K562 (cell line): Measurements from ENCODE around the gene CDH7. TPM values are rescaled to one million over a fixed set of nuclear protein-coding genes. Genes with fewer than 3 reads are reported as not detected.

Experiments
- ATAC-seq: fragments of 200-7000 bp; cut with Tn5 transposase; 3 replicates; pipeline ENCODE4 v1.9.1; 2020; ENCODE audit warnings: moderate library complexity
- BruUV-seq: library from RNA; stranded (reverse); fragments of 400-500 nt; replicated peaks from 2 replicates; lab custom pipeline; 2021; lab: Mats Ljungman, UMichigan
- CTCF ChIA-PET: fragments of 300-600 bp; formaldehyde crosslinking; extraction: SDS; loops from one replicate; lab custom pipeline; 2021; ENCODE audit warnings: low intra/inter-chr PET ratio; lab: Yijun Ruan, JAX
- POLR2A ChIA-PET: fragments of 300-600, 350-650 bp; sonication (Branson Sonifier 250); formaldehyde crosslinking; extraction: SDS; loops from one replicate; lab custom pipeline; 2021; ENCODE audit warnings: antibody characterized with exemption, inconsistent platforms; lab: Yijun Ruan, JAX
- DNase-seq, 4 experiments: peaks; one replicate each; pipeline versions ENCODE4 v3.0.0 to v3.0.0-alpha.2; 2011 to 2018; ENCODE audit warnings: low spot score in 3 of 4, mixed read lengths in 3 of 4; ENCODE audit errors: extremely low read depth in 1 of 4
- FAIRE-seq: peaks from 2 replicates; lab custom pipeline; 2011; peaks lifted over from hg19 to GRCh38; lab: Jason Lieb, UNC
- H2AFZ ChIP-seq: 2 replicates; pipeline ENCODE4 v1.6.0; 2011; ENCODE audit warnings: low read depth, low read length, control low read depth, inconsistent platforms
- H3K27ac ChIP-seq: fragments of 200-600 bp; 3 replicates; pipeline ENCODE4 v1.8.0; 2011; ENCODE audit warnings: low read depth, mild to moderate bottlenecking, control low read depth, inconsistent platforms, low read length, moderate library complexity, mixed read lengths; ENCODE audit errors: extremely low read depth
- H3K27me3 ChIP-seq, 2 experiments: fragments of 300-600 bp in 1 of 2; 2 replicates in 1 of 2; 3 replicates in 1 of 2; pipeline versions ENCODE4 v1.6.0 to v1.8.0; 2011; ENCODE audit warnings: inconsistent platforms in 2 of 2, low read length in 2 of 2, mild to moderate bottlenecking in 1 of 2, mixed read lengths in 1 of 2, moderate library complexity in 1 of 2; ENCODE audit not compliant: control insufficient read depth in 2 of 2, insufficient read depth in 2 of 2
- H3K36me3 ChIP-seq: fragments of 300-600 bp; 3 replicates; pipeline ENCODE4 v1.8.0; 2011; ENCODE audit warnings: mild to moderate bottlenecking, low read length, inconsistent platforms; ENCODE audit not compliant: control insufficient read depth, insufficient read depth
- H3K4me1 ChIP-seq, 2 experiments: fragments of 200-600 bp in 1 of 2; replicated peaks in 1 of 2; 2 replicates in 1 of 2; 3 replicates in 1 of 2; pipeline versions ENCODE4 v1.5.1 to v1.8.0; 2011; ENCODE audit warnings: inconsistent platforms in 2 of 2, low read length in 2 of 2, mild to moderate bottlenecking in 1 of 2, mixed read lengths in 1 of 2, moderate library complexity in 1 of 2; ENCODE audit not compliant: control insufficient read depth in 2 of 2, insufficient read depth in 2 of 2
- H3K4me2 ChIP-seq: 2 replicates; pipeline ENCODE4 v1.6.1; 2011; ENCODE audit warnings: low read length, control low read depth, inconsistent platforms, mixed read lengths; ENCODE audit not compliant: insufficient read depth
- H3K4me3 ChIP-seq: fragments of 200-600 bp; sonication (generic), shearing (Covaris generic); 2 replicates; pipeline ENCODE4 v1.5.1; 2016; ENCODE audit warnings: control low read depth, inconsistent platforms
- H3K79me2 ChIP-seq: fragments of 200-600 bp; 3 replicates; pipeline ENCODE4 v1.8.0; 2011; ENCODE audit warnings: low read length, inconsistent platforms; ENCODE audit not compliant: control insufficient read depth, insufficient read depth
- H3K9ac ChIP-seq, 2 experiments: 2 replicates each; pipeline versions ENCODE4 v1.6.0 to v1.6.1; 2011; ENCODE audit warnings: low read depth in 2 of 2, low read length in 2 of 2, control low read depth in 1 of 2, inconsistent platforms in 1 of 2, mild to moderate bottlenecking in 1 of 2, mixed read lengths in 1 of 2; ENCODE audit not compliant: insufficient read depth in 1 of 2
- H3K9me1 ChIP-seq: one replicate; pipeline ENCODE4 v1.6.0; 2011; ENCODE audit warnings: inconsistent platforms, mild to moderate bottlenecking, low read length, moderate library complexity; ENCODE audit not compliant: control insufficient read depth, insufficient read depth
- H3K9me3 ChIP-seq: replicated peaks from 2 replicates; pipeline ENCODE4 v1.5.1; 2011; ENCODE audit warnings: low read depth, low read length, inconsistent platforms; ENCODE audit not compliant: control insufficient read depth, insufficient read depth
- H4K20me1 ChIP-seq: replicated peaks from 2 replicates; pipeline ENCODE4 v1.6.1; 2011; ENCODE audit warnings: low read length, inconsistent platforms, mixed read lengths; ENCODE audit not compliant: control insufficient read depth, insufficient read depth
- ARID1B ChIP-seq: fragments of 450-650 bp; IDR thresholded peaks from 2 replicates; pipeline ENCODE4 v1.6.1; 2016; ENCODE audit warnings: antibody characterized with exemption, mild to moderate bottlenecking, inconsistent platforms
- BRD4 ChIP-seq: fragments of 200-600 bp; sonication (generic); IDR thresholded peaks from 2 replicates; pipeline ENCODE4 v1.6.1; 2017; ENCODE audit warnings: inconsistent platforms
- CBX8 ChIP-seq: fragments of 200-600 bp; sonication (generic); IDR thresholded peaks from 2 replicates; pipeline ENCODE4 v1.6.1; 2012; ENCODE audit warnings: borderline replicate concordance, mixed run types, low read depth, mild to moderate bottlenecking, moderate library complexity, mixed read lengths, low read length, control low read depth, inconsistent platforms; ENCODE audit not compliant: poor library complexity, severe bottlenecking; ENCODE audit errors: extremely low read depth
- CGGBP1 ChIP-seq: fragments of 250-450 bp; sonication (Bioruptor Pico); IDR thresholded peaks from 2 replicates; pipeline ENCODE4 v1.9.0; 2021; ENCODE audit warnings: mild to moderate bottlenecking
- ELF4 ChIP-seq: fragments of 450-650 bp; formaldehyde crosslinking; IDR thresholded peaks from 2 replicates; pipeline ENCODE4 v1.4.0; 2022; ENCODE audit warnings: missing genetic modification characterization
- HBP1 ChIP-seq: fragments of 450-650 bp; formaldehyde crosslinking; IDR thresholded peaks from 2 replicates; pipeline ENCODE4 v1.4.0; 2022; ENCODE audit warnings: missing genetic modification characterization
- KDM4B ChIP-seq, 2 experiments: fragments of 450-650 bp in 1 of 2; sonication (generic) in 1 of 2; IDR thresholded peaks; 2 replicates each; pipeline ENCODE4 v1.6.1; 2016 to 2017; ENCODE audit warnings: borderline replicate concordance in 2 of 2, antibody characterized with exemption in 1 of 2, low read depth in 1 of 2, mild to moderate bottlenecking in 1 of 2
- MAFK ChIP-seq: IDR thresholded peaks from 2 replicates; pipeline ENCODE4 v1.6.1; 2011; ENCODE audit warnings: low read length, improper control_type of control experiment
- RBFOX2 ChIP-seq: fragments of 200-400 bp; formaldehyde crosslinking; IDR thresholded peaks from 2 replicates; pipeline ENCODE4 v1.6.1; 2017; ENCODE audit warnings: low read depth, mild to moderate bottlenecking, low read length, moderate library complexity
- SMAD4 ChIP-seq: fragments of 250-450 bp; sonication (Bioruptor Pico); conservative IDR thresholded peaks from 2 replicates; pipeline ENCODE4 v1.8.0; 2021; ENCODE audit warnings: inconsistent platforms, mild to moderate bottlenecking, moderate library complexity
- SPI1 ChIP-seq: IDR thresholded peaks from 2 replicates; pipeline ENCODE4 v1.6.1; 2011; ENCODE audit warnings: low read depth, low read length, control low read depth, borderline replicate concordance
- TGIF2 ChIP-seq: sonication (generic); formaldehyde crosslinking; IDR thresholded peaks from 2 replicates; pipeline ENCODE4 v1.8.1; 2022; ENCODE audit warnings: mild to moderate bottlenecking, missing genetic modification reagents, moderate library complexity
- TSC22D4 ChIP-seq: fragments of 450-650 bp; IDR thresholded peaks from 2 replicates; pipeline ENCODE4 v1.6.1; 2016; ENCODE audit warnings: missing genetic modification characterization, missing biosample characterization, control low read depth
- ZBTB17 ChIP-seq: fragments of 450-650 bp; formaldehyde crosslinking; IDR thresholded peaks from 2 replicates; pipeline ENCODE4 v1.4.0; 2020; ENCODE audit warnings: mild to moderate bottlenecking
- ZBTB7A ChIP-seq: IDR thresholded peaks from 2 replicates; pipeline ENCODE4 v1.6.1; 2011; ENCODE audit warnings: low read depth, mild to moderate bottlenecking, low read length, moderate library complexity, borderline replicate concordance; ENCODE audit not compliant: control insufficient read depth
- ZNF133 ChIP-seq: fragments of 250-450 bp; sonication (Bioruptor Pico); IDR thresholded peaks from 2 replicates; pipeline ENCODE4 v1.4.0; 2020; ENCODE audit warnings: mild to moderate bottlenecking
- ZNF280A ChIP-seq: fragments of 450-650 bp; IDR thresholded peaks from 2 replicates; pipeline ENCODE4 v1.6.1; 2018; ENCODE audit warnings: mild to moderate bottlenecking, low read depth; ENCODE audit not compliant: partially characterized antibody
- WGBS: fragments of 100-300 bp; shearing (Covaris generic); methylation state at CpG from one replicate; pipeline ENCODE4 v1.1.6; 2016; ENCODE audit warnings: low coverage, mixed read lengths; ENCODE audit not compliant: insufficient coverage; ENCODE audit errors: missing lambda C conversion rate; 5-methylcytosine and 5-hydroxymethylcytosine counted together
- in situ Hi-C: fragments of 300-500 bp; cut with MboI; formaldehyde crosslinking; loops from 4 replicates; pipeline ENCODE4 v1.15.0; 2018; ENCODE audit warnings: inconsistent platforms, mixed read lengths
- intact Hi-C: fragments of 100-400 bp; cut with micrococcal nuclease; formaldehyde crosslinking; loops from 2 replicates; pipeline ENCODE4 v1.14.2; 2022
- polyA plus RNA-seq, 8 experiments: library from polyadenylated mRNA; depleted of rRNA in 4 of 8; stranded (reverse) in 5 of 8; unstranded in 3 of 8; fragments of >200 nt; fragmentation: Nextera tagmentation in 2 of 8; fragmentation: Illumina TruSeq in 1 of 8; extraction: Ambion mirVana in 2 of 8; extraction: Trizol in 1 of 8; gene quantifications; 2 replicates each; pipeline versions ENCODE4 v1.2.1 to v1.2.3, GENCODE V29; 2011 to 2014; ENCODE audit warnings: inconsistent platforms in 1 of 8, missing spikeins in 1 of 8
- total RNA-seq, 7 experiments: library from RNA; depleted of rRNA in 6 of 7; stranded (reverse); fragments of >200 nt in 6 of 7; fragmentation: Illumina TruSeq in 2 of 7; extraction: Trizol in 2 of 7; gene quantifications; 2 replicates each; pipeline versions ENCODE4 v1.2.1 to v1.2.3, GENCODE V29; 2011 to 2021; ENCODE audit warnings: low replicate concordance in 1 of 7

The CDH7 gene
- total and polyA plus RNA-seq, 9 of the 15 experiments (the other 6 are each of a cell fraction or from before 2014, with no cell fraction given): 0.01 to 0.07 (median 0.05) TPM; not detected in 6

DNA sequence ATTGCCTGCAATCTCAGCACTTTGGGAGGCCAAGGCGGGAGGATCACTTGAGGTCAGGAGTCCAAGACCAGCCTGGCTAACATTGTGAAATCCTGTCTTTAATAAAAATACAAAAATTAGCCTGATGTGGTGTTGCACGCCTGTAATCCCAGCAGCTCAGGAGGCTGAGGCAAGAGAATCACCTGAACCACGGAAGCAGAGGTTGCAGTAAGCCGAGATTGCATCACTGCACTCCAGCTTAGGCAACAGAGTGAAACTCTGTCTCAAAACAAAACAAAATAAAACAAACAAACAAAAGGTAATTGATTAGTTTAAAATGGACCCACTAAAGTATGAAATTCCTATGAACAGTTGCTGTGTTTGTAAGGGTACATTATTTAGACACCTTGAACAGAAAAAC is 39.8 kb downstream of the CDH7 start (continued):
- no peak for TF ChIP-seq RBFOX2
- no peak for TF ChIP-seq TSC22D4 (tag)
- no peak for TF ChIP-seq ARID1B
- no peak for TF ChIP-seq ZNF280A
- TF ChIP-seq ELF4 (CRISPR knock-in tag): no peak
- no peak for TF ChIP-seq ZNF133 (CRISPR knock-in tag)
- no peak for TF ChIP-seq ZBTB7A
- no peak for TF ChIP-seq KDM4B (IDR thresholded peaks at IDR 0.05; ENCODE audit: borderline replicate concordance in 2 of 2, low read depth in 1 of 2)
- no peak for TF ChIP-seq BRD4

GRCh38 chr18:65791719-65792118 is 40.9 kb downstream of the CDH7 start:
- CTCF ChIA-PET: no interaction called here
- FAIRE-seq (no peak), ATAC-seq (no peak), DNase-seq (no peak)
- Histone ChIP-seq H3K27me3 (no peaks in the 10 kb centered on the region), H3K36me3 (no peaks in the 10 kb centered on the region), H4K20me1 (no peaks in the 10 kb centered on the region), H3K9ac (no peak overlapping the region), H3K4me3 (no peak overlapping the region), H3K9me3 (no peaks in the 10 kb centered on the region), H3K9me1 (no peaks in the 10 kb centered on the region), H2AFZ (no peak overlapping the region), H3K79me2 (no peaks in the 10 kb centered on the region), H3K4me2 (no peak overlapping the region), H3K4me1 (no peaks in the 10 kb centered on the region), H3K27ac (no peak overlapping the region)
- TF ChIP-seq ZBTB17 (CRISPR knock-in tag): no peak
- no peak for TF ChIP-seq TSC22D4 (tag)
- no peak for TF ChIP-seq CGGBP1 (CRISPR knock-in tag)
- no peak for TF ChIP-seq SMAD4 (CRISPR knock-in tag)
- no peak for TF ChIP-seq MAFK
- TF ChIP-seq CBX8: no peak
- TF ChIP-seq HBP1 (CRISPR knock-in tag): no peak
- TF ChIP-seq SPI1: no peak
- no peak for TF ChIP-seq TGIF2
- intact Hi-C loops (no loop called here), in situ Hi-C loops (no loop called here)
- POLR2A ChIA-PET: no interaction called here
- no TSS peak for BruUV-seq
- 0% methylated on average over 4 of the region's 4 CpGs for WGBS
